ENCODE data around the gene DTYMK. TPM values are rescaled to one million over a fixed set of nuclear protein-coding genes. Genes with fewer than 3 reads are reported as not detected.

DTYMK gene
- total and polyA plus RNA-seq, 2 donors (not counting 1 experiment from before 2014, with no cell fraction given): 19.5 to 26.3 TPM

DNA sequence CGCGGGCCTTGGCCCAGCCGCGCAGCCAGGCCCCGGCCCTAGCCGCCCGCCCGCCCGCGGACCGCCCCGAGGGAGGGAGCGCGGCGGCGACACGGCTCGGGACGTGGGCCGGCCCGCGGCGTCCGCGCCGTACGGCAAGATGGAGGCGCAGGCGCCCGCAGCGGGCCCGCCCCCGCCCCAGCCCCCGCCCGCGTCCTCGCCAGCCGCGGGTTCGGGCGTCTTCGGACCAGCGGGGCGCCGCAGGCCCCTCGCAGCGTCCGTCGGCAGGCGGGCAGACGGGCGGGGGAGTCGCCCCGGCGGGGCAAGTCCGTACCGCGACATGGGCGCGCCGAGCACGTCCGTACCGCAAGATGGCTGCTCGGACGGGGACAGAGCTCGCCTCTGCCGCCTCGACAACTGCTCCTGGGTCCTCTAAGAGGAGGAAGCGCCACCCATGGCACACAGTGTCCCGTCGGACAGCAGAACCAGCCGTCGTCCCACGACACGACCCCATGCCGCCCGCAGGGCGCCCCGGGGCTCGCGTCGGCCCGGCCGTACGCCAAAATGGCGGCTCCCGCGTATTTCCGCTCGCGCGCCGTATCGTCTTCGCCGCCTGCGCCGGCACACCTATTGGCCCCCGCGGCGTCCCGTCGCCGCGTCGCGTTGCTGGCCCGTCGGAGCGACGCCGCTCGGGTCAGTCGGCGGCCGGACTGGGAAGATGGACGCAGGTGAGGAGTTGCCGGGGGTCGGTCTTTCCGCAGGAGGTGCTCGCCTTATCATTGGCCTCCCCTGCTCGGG lies 49.4 kb downstream of the DTYMK start, which contains the start of the genes ATG4B and THAP4:
ATG4B (plus strand) TSS at position 676 of the 777 bp plus-strand sequence; CDS start at position 698, 22 bp downstream.
THAP4 (minus strand) TSS at position 141 of the 777 bp plus-strand sequence. CDS start 141 bp downstream, outside the sequence.
- peak within 1 kb of the TSS; percentile 84 for H3K4me3 Mint-ChIP-seq
- peaks cover 19 to 24% of the 10 kb centered on the region in 2 donors for H3K4me1 ChIP-seq (ENCODE audit: control insufficient read depth in 2 of 2, insufficient read depth in 2 of 2, low read length in 2 of 2)
- peak within 1 kb of the TSS; percentile 90 to 95 for H3K27ac ChIP-seq (ENCODE audit: low read length in 2 of 2)
- H2AFZ ChIP-seq (ENCODE audit: insufficient read depth, low read depth, low read length, poor library complexity, severe bottlenecking): peak within 1 kb of the TSS; percentile 100
- H3K27ac Mint-ChIP-seq: peak within 1 kb of the TSS; percentile 96
- peak; percentile 71 for ATAC-seq (ENCODE audit: low read depth)
- H3K4me2 ChIP-seq (replicated peaks; ENCODE audit: low read depth, low read length, poor library complexity, severe bottlenecking): peak within 1 kb of the TSS; percentile 98
- no peaks in the 10 kb centered on the region for H3K9me3 Mint-ChIP-seq (ENCODE audit: insufficient read depth)
- WGBS (ENCODE audit: insufficient coverage): under 1% methylated on average over 123 of the region's 123 CpGs
- H3K9ac ChIP-seq (ENCODE audit: low read length): peak within 1 kb of the TSS; percentile 95
- intact Hi-C loops (cut with micrococcal nuclease): loop anchor here (1.0 to 10.0 kb wide), 9 partner anchors 20 to 1076 kb away; partner anchors contain the start of genes DTYMK, DUSP28, HDLBP and SEPTIN2
- peak; percentile 93 for DNase-seq
- no peak for TF ChIP-seq EZH2 (IDR thresholded peaks at IDR 0.05; ENCODE audit: borderline replicate concordance, insufficient read depth, low read depth, low read length, poor library complexity, severe bottlenecking)
- TF ChIP-seq, protein P1, sequence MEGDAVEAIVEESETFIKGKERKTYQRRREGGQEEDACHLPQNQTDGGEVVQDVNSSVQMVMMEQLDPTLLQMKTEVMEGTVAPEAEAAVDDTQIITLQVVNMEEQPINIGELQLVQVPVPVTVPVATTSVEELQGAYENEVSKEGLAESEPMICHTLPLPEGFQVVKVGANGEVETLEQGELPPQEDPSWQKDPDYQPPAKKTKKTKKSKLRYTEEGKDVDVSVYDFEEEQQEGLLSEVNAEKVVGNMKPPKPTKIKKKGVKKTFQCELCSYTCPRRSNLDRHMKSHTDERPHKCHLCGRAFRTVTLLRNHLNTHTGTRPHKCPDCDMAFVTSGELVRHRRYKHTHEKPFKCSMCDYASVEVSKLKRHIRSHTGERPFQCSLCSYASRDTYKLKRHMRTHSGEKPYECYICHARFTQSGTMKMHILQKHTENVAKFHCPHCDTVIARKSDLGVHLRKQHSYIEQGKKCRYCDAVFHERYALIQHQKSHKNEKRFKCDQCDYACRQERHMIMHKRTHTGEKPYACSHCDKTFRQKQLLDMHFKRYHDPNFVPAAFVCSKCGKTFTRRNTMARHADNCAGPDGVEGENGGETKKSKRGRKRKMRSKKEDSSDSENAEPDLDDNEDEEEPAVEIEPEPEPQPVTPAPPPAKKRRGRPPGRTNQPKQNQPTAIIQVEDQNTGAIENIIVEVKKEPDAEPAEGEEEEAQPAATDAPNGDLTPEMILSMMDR (IDR thresholded peaks at IDR 0.05): no peak
- POLR2A ChIA-PET: interaction anchor here (1.6 to 2.4 kb wide), 3 partner anchors 49 to 96 kb away, joined by 6 to 12 read pairs (median 9); partner anchors contain the start of genes D2HGDH, DTYMK and ING5
- H3K4me1 Mint-ChIP-seq: peaks cover 45% of the 10 kb centered on the region
- H3K9me3 ChIP-seq (ENCODE audit: control extremely low read depth in 1 of 3, control insufficient read depth in 2 of 3, insufficient read depth in 1 of 3, low read length in 2 of 3): peaks cover 0 to 8% (median 0%) of the 10 kb centered on the region in 3 donors
- CTCF ChIA-PET: interaction anchor here (0.9 to 1.7 kb wide), 4 partner anchors 20 to 323 kb away, joined by 3 to 5 read pairs (median 4); partner anchors contain the start of gene ING5
- no peaks in the 10 kb centered on the region for H3K27me3 Mint-ChIP-seq
- peak within 1 kb of the TSS; percentile 76 to 97 (median 95) for H3K4me3 ChIP-seq (ENCODE audit: control extremely low read depth in 1 of 5, extremely low read depth in 1 of 5, insufficient read depth in 1 of 5, low read depth in 2 of 5, low read length in 4 of 5)
- H4K20me1 ChIP-seq (ENCODE audit: control insufficient read depth, insufficient read depth, low read length, poor library complexity, severe bottlenecking): peaks cover 49% of the 10 kb centered on the region
- peaks cover 0 to 26% of the 10 kb centered on the region in 2 experiments for H3K36me3 ChIP-seq (replicated peaks in 1 of 2; ENCODE audit: control extremely low read depth in 1 of 2, control insufficient read depth in 1 of 2, extremely low read depth in 1 of 2, insufficient read depth in 2 of 2, low read length in 1 of 2)
- H3K79me2 ChIP-seq (ENCODE audit: control insufficient read depth, insufficient read depth, low read length): peaks cover 82% of the 10 kb centered on the region
- H3K27me3 ChIP-seq (replicated peaks in 1 of 4; ENCODE audit: control extremely low read depth in 1 of 4, control insufficient read depth in 3 of 4, insufficient read depth in 4 of 4, low read length in 3 of 4): no peaks in the 10 kb centered on the region
